ENCODE data around the gene GNPTAB. TPM values are rescaled to one million over a fixed set of nuclear protein-coding genes. Genes with fewer than 3 reads are reported as not detected.
A peak's percentile ranks its signal among the peaks of the same experiment; 100 is the strongest.

Gene GNPTAB
- total RNA-seq, 4 donors from 2014 or later, result 27.1 to 91.6 (median 31.3) TPM

DNA sequence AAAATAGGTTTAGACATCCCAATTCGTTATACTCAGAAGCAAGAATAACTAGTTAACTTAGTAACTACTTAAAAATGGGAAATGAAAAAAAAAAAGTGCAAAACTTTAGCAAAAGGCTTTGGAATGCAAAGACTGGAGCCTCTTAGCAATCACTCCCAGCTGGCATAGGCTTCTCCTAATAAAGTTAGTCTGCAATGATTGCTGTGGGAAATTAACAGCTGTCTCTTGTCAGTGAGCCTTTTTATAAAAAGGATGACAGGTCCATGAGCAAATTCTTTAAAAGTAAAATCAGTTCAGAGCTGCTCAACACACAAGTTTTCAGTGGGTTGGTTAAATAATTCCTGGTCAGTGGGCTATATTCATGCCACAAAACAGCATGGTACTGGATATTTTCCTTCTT is 84.1 kb downstream of the GNPTAB start:
- H3K27ac ChIP-seq, result no peak overlapping the region
- no peaks in the 10 kb centered on the region for H3K4me1 ChIP-seq
- DNase-seq, result no peak
- H3K36me3 ChIP-seq, result peaks cover 0 to 90% (median 0%) of the 10 kb centered on the region in 3 donors
- no peak for TF ChIP-seq POLR2A (IDR thresholded peaks at IDR 0.05)
- TF ChIP-seq, protein P1, sequence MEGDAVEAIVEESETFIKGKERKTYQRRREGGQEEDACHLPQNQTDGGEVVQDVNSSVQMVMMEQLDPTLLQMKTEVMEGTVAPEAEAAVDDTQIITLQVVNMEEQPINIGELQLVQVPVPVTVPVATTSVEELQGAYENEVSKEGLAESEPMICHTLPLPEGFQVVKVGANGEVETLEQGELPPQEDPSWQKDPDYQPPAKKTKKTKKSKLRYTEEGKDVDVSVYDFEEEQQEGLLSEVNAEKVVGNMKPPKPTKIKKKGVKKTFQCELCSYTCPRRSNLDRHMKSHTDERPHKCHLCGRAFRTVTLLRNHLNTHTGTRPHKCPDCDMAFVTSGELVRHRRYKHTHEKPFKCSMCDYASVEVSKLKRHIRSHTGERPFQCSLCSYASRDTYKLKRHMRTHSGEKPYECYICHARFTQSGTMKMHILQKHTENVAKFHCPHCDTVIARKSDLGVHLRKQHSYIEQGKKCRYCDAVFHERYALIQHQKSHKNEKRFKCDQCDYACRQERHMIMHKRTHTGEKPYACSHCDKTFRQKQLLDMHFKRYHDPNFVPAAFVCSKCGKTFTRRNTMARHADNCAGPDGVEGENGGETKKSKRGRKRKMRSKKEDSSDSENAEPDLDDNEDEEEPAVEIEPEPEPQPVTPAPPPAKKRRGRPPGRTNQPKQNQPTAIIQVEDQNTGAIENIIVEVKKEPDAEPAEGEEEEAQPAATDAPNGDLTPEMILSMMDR (IDR thresholded peaks at IDR 0.05), result no peak
- H3K9me3 ChIP-seq, result no peaks in the 10 kb centered on the region
- H3K4me3 ChIP-seq, result no peak overlapping the region
- no peaks in the 10 kb centered on the region for H3K27me3 ChIP-seq

GRCh38 chr12:101746196-101746595 is 84.6 kb downstream of the GNPTAB start:
- no peak for DNase-seq
- Histone ChIP-seq H3K27ac (peak overlapping the region in 1 of 4 donors; percentile 4), H3K36me3 (peaks cover 0 to 89% (median 0%) of the 10 kb centered on the region in 3 donors), H3K4me1 (no peaks in the 10 kb centered on the region), H3K4me3 (no peak overlapping the region), H3K9me3 (no peaks in the 10 kb centered on the region), H3K27me3 (no peaks in the 10 kb centered on the region)
- TF ChIP-seq, protein P1 (IDR thresholded peaks at IDR 0.05), result no peak
- TF ChIP-seq POLR2A (IDR thresholded peaks at IDR 0.05), result no peak

GRCh38 chr12:101745481-101745880 is 85.3 kb downstream of the GNPTAB start:
- no peak for DNase-seq
- peaks cover 0 to 93% (median 0%) of the 10 kb centered on the region in 3 donors for H3K36me3 ChIP-seq
- no peak for TF ChIP-seq POLR2A (IDR thresholded peaks at IDR 0.05)
- TF ChIP-seq, protein P1 (IDR thresholded peaks at IDR 0.05), result no peak

GRCh38 chr12:101743724-101744472 is 86.9 kb downstream of the GNPTAB start:
- DNase-seq, result peak in 2 of 3 donors; percentile 83 to 89
- Histone ChIP-seq H3K36me3 (peaks cover 0 to 91% (median 2%) of the 10 kb centered on the region in 3 donors), H3K27ac (peak overlapping the region in 3 of 4 donors; percentile 23 to 82 (median 80)), H3K4me1 (no peaks in the 10 kb centered on the region), H3K4me3 (no peak overlapping the region), H3K27me3 (no peaks in the 10 kb centered on the region), H3K9me3 (no peaks in the 10 kb centered on the region)
- TF ChIP-seq, protein P1 (IDR thresholded peaks at IDR 0.05), result no peak
- TF ChIP-seq POLR2A (IDR thresholded peaks at IDR 0.05), result no peak

More at GRCh38 chr12:101745481-101745880, 85.3 kb downstream of the GNPTAB start:
- H3K4me1 ChIP-seq, result no peaks in the 10 kb centered on the region
- no peaks in the 10 kb centered on the region for H3K27me3 ChIP-seq
- no peaks in the 10 kb centered on the region for H3K9me3 ChIP-seq
- H3K27ac ChIP-seq, result peak overlapping the region in 1 of 4 donors; percentile 4
- no peak overlapping the region for H3K4me3 ChIP-seq

DNA sequence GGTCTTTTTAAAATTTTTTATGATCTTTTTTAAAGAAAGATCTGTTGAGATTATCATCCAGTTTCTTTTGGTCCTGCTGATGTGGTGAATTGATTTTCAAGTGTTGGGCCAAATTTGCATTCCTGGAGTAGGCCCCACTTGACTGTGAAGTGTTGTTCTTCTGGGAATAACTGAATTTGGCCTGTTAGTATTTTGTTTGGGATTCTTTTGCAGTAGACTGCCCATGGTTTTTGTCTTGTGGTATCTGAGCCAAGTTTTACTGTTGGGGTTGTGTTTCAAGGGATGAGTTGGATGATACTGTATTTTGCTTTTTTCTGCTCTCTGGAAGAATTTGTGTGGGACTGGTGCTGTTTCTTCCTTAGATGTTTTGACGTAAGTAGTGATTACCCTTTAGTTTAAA is 87.5 kb downstream of the GNPTAB start:
- no peak for DNase-seq
- Histone ChIP-seq H3K27me3 (no peaks in the 10 kb centered on the region), H3K9me3 (no peaks in the 10 kb centered on the region), H3K36me3 (peaks cover 0 to 91% (median 2%) of the 10 kb centered on the region in 3 donors), H3K4me3 (no peak overlapping the region), H3K27ac (peak overlapping the region in 3 of 4 donors; percentile 23 to 80 (median 73)), H3K4me1 (no peaks in the 10 kb centered on the region)
- no peak for TF ChIP-seq POLR2A (IDR thresholded peaks at IDR 0.05)
- TF ChIP-seq, protein P1 (IDR thresholded peaks at IDR 0.05), result no peak
